HK-2 (cell line): ENCODE measurements around the gene KLHL30.
"Not testable (repeated sequence)": the region's sequence is repeated elsewhere in the genome, so short reads cannot be mapped to it uniquely, and the experiment has no call there.

Experiments used
- DNase-seq: peaks from one replicate; pipeline ENCODE4 v3.0.0-alpha.2; 2018; ENCODE audit not compliant: unreplicated experiment

The KLHL30 gene

GRCh38 chr2:238101891-238102841 lies 36.3 kb upstream of the KLHL30 start:
- DNase-seq = no peak

GRCh38 chr2:238102865-238103264 lies 35.6 kb upstream of the KLHL30 start:
- DNase-seq = no peak

- DNase-seq = no peak
These were observed 34.8 kb upstream of the KLHL30 start for GRCh38 chr2:238103465-238104225.

GRCh38 chr2:238104226-238104690 lies 34.2 kb upstream of the KLHL30 start:
- DNase-seq = no peak

- no peak for DNase-seq
These were observed 33.6 kb upstream of the KLHL30 start for GRCh38 chr2:238104691-238105371.

GRCh38 chr2:238105506-238106338 lies 32.7 kb upstream of the KLHL30 start:
- DNase-seq = no peak

- no peak for DNase-seq
These were observed 32.1 kb upstream of the KLHL30 start for GRCh38 chr2:238106339-238106697.

GRCh38 chr2:238106698-238107524 lies 31.6 kb upstream of the KLHL30 start:
- DNase-seq = no peak

- DNase-seq = no peak
These were observed 30.7 kb upstream of the KLHL30 start for GRCh38 chr2:238107525-238108422.

GRCh38 chr2:238108423-238109183 lies 29.9 kb upstream of the KLHL30 start:
- DNase-seq = no peak

GRCh38 chr2:238113611-238114010 lies 24.9 kb upstream of the KLHL30 start:
- DNase-seq = no peak

GRCh38 chr2:238114331-238114841 lies 24.1 kb upstream of the KLHL30 start:
- no peak for DNase-seq

- no peak for DNase-seq
These were observed 23.4 kb upstream of the KLHL30 start for GRCh38 chr2:238114851-238115660.

GRCh38 chr2:238115709-238116108 lies 22.8 kb upstream of the KLHL30 start:
- not testable (repeated sequence) for DNase-seq

- DNase-seq = no peak
These were observed 21.9 kb upstream of the KLHL30 start for GRCh38 chr2:238116298-238117198.
